ENCODE data around the gene TMTC1.

Gene TMTC1

GRCh38 chr12:29713729-29714128 is 70.0 kb downstream of the TMTC1 start:
- in situ Hi-C loops (cut with MboI; ENCODE audit: low sequenced_read_pairs), result no loop called here

- in situ Hi-C loops (cut with MboI; ENCODE audit: low sequenced_read_pairs), result no loop called here
These were observed 72.4 kb downstream of the TMTC1 start for GRCh38 chr12:29711381-29711780.

DNA sequence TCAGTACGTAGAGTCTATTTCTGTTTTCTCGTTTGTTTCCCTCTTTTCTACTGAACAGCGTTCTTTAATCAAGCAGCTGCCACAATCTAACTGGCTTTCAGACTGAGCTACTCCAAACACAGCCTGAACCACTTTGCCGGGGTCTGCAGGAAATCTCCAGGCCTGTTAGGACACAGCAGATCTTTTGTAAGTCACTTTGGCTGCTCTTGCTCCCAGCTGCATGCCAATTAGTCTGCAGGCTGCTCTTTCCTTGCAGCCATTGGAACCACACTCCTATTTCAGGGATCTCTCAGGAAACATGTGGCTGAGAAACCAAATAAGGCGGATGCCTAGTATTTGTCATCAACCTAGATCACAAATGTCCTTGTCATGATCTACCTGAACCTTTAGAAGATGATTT is 73.6 kb downstream of the TMTC1 start:
- in situ Hi-C loops (cut with MboI; ENCODE audit: low sequenced_read_pairs), result no loop called here

DNA sequence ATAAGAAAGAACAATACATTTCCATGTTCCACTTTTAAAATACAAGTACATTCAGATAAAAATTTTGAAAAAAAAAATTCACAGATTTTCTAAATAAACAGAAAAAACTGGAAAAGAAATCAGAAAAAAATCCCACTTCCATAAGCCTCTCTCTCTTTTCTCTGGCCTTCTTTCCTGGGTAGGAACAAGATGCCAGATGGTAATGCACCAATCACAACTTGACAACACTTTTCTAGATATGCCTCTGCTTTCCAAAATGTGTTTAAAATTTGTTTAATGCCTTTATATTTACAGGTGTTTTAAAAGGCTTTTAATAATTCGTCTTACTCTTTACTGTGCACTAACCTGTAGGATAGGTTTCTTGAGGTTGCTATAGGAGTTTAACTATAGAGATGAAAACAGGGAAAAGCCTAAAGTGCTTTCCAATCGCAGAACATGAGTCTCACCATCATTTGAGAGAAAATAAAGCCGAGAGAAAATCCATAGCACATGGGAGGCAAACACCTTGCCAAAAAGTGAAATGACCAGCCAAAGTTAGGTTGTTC is 74.2 kb downstream of the TMTC1 start:
- in situ Hi-C loops (cut with MboI; ENCODE audit: low sequenced_read_pairs), result no loop called here

- in situ Hi-C loops (cut with MboI; ENCODE audit: low sequenced_read_pairs), result no loop called here
These were observed 74.7 kb downstream of the TMTC1 start for GRCh38 chr12:29709054-29709453.

DNA sequence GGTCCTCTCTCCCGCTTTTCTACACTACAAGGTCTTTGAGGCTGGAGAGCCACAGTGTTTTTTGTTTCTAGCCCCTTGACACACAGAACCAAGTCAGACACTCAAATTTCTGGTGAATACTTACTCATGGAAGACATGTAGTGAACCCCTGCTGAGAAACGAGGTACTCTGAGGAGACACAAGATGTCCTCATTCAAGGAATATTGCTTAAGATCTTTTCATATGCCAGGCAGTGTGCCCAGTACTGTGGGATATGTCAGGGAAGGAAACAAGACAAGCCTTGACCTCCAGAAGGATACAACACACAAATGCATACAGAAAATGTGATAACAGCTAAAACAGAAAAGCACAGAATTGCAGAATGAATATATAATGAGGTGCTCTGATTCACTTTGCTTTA is 75.9 kb downstream of the TMTC1 start:
- in situ Hi-C loops (cut with MboI; ENCODE audit: low sequenced_read_pairs), result no loop called here

- in situ Hi-C loops (cut with MboI; ENCODE audit: low sequenced_read_pairs), result no loop called here
These were observed 77.4 kb downstream of the TMTC1 start for GRCh38 chr12:29706311-29706710.

DNA sequence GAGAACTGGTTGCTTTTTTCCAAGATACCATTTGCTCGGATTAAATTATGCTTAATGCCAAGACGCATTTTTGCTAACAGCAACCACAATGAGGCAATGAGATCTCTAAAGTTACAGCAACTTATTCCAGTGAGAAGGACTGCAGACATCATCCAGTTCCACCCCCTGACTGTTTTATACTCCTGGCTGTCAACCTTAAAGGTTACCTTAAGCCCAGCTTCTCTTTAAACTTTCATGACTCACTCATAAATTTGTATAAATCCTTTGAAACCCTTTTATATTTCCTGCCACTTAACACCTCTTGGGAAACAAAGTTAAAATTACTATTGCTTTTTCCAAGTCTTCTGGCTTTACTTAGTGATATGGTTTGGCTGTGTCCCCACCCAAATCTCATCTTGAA is 80.2 kb downstream of the TMTC1 start:
- in situ Hi-C loops (cut with MboI; ENCODE audit: low sequenced_read_pairs), result no loop called here

DNA sequence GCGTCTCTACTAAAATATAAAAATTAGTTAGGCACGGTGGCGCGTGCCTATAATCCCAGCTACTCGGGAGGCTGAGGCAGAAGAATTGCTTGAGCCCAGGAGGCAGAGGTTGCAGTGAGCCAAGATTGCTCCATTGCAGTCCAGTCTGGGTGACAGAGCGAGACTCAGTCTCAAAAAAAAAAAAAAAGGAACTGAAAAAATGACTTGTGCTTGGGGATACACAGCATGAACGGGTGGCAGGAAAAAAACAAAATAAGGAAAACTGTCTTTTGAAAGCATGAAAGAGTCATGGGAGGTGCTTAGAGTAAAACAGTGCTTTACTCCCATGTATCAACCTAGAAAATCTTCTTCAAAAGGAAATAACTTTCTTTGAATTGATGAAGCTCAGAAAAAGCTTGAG is 80.8 kb downstream of the TMTC1 start:
- in situ Hi-C loops (cut with MboI; ENCODE audit: low sequenced_read_pairs), result no loop called here

DNA sequence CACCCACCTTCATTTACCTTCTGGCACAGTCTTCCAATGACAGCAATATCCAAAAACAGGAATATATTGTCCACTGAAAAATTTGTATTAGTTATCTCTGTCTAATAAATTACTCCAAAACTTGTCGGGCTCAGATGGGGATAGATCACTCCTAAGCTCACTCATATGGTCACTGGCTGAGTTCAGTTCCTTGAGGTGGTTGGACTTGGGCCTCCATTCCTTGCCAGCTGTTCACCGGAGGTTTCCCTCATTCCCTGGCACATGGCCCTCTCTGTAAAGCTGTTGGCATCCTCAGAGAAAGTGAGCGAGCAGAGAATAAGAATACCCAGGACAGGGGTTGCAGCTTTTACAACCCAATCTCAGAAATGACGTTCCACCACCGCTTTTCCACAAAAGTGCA is 81.5 kb downstream of the TMTC1 start:
- in situ Hi-C loops (cut with MboI; ENCODE audit: low sequenced_read_pairs), result no loop called here

GRCh38 chr12:29700761-29701481 is 82.8 kb downstream of the TMTC1 start:
- in situ Hi-C loops (cut with MboI; ENCODE audit: low sequenced_read_pairs), result no loop called here

DNA sequence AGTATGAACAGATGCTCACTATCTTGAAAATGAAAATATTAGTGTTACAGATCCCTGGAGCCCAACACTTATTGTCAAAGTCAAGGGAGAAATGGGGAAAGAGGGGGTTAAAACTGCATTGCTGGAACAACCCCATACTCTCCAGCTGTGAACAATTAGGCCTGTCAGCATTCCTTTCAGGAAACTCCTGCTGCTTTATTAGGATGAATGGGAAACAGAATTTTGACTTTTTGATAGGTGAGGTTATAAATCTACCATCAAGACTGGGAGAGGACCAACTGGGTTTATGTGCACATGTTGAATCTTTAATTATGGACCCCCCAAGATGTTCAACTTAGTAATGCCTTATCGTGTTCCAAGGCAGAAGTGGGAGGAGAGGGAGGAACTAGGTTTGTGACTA is 85.0 kb downstream of the TMTC1 start:
- in situ Hi-C loops (cut with MboI; ENCODE audit: low sequenced_read_pairs), result no loop called here

GRCh38 chr12:29695800-29696199 is 87.9 kb downstream of the TMTC1 start:
- in situ Hi-C loops (cut with MboI; ENCODE audit: low sequenced_read_pairs), result no loop called here

GRCh38 chr12:29695026-29695425 is 88.7 kb downstream of the TMTC1 start:
- in situ Hi-C loops (cut with MboI; ENCODE audit: low sequenced_read_pairs), result no loop called here

GRCh38 chr12:29694002-29694401 is 89.7 kb downstream of the TMTC1 start:
- in situ Hi-C loops (cut with MboI; ENCODE audit: low sequenced_read_pairs), result no loop called here

DNA sequence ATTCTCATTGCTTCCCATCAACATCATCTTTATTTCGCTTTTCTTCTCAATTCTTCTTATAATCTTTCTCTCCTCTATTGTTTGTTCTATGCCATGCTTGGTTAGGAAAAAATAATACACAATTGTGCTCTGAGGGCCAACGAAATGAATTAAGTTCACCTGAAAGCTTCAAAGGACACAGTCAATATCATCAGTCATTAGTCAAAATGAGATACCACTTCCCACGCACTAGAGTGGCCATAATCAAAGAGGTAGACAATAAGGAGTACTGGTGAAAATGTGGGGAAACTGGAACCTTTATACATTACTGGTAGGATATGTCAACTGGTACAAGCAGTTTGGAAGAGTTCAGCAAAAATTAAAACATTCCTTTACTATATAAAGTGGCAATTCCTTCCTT is 91.5 kb downstream of the TMTC1 start:
- in situ Hi-C loops (cut with MboI; ENCODE audit: low sequenced_read_pairs), result no loop called here

- in situ Hi-C loops (cut with MboI; ENCODE audit: low sequenced_read_pairs), result no loop called here
These were observed 92.4 kb downstream of the TMTC1 start for GRCh38 chr12:29691161-29691854.

DNA sequence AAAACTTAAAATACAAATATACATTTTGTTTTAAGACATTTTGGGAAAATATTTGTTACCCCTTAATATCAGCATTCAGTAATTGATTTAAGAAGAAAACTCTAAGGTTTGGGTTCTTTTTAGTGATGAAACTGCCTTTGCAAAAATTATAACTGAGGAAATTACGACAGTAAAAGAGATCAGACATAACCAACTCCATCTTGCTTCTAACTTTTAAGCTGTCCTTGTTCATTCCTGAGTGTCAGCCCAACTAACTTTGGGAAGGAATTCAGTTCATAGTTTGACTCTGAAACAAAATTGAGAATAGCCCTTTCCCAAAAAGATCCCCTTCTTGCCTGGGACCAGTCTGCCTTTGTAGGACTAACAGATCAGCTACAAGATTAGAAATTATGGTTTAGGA is 93.0 kb downstream of the TMTC1 start:
- in situ Hi-C loops (cut with MboI; ENCODE audit: low sequenced_read_pairs), result no loop called here

GRCh38 chr12:29688914-29689313 is 94.8 kb downstream of the TMTC1 start:
- in situ Hi-C loops (cut with MboI; ENCODE audit: low sequenced_read_pairs), result no loop called here

GRCh38 chr12:29682088-29682487 is 101.7 kb downstream of the TMTC1 start:
- in situ Hi-C loops (cut with MboI; ENCODE audit: low sequenced_read_pairs), result no loop called here

DNA sequence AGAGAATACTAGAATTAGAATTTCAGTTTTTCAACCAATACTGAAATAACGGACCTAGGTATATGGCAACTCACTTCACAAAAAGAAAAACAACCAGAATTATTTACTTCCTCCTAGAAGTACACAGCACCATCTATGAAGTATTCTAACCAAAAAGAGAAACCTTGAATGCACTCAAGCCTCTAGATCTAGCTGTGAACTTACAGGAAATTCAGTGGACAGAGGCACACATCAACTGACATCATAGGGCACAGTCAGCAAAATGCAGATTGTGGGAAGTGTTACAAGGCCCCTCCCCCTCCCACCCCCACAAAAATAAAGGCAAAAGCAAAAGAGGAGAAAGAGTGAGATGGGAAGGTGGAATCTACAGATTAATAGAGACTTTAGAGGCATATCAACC is 102.4 kb downstream of the TMTC1 start:
- in situ Hi-C loops (cut with MboI; ENCODE audit: low sequenced_read_pairs), result no loop called here

DNA sequence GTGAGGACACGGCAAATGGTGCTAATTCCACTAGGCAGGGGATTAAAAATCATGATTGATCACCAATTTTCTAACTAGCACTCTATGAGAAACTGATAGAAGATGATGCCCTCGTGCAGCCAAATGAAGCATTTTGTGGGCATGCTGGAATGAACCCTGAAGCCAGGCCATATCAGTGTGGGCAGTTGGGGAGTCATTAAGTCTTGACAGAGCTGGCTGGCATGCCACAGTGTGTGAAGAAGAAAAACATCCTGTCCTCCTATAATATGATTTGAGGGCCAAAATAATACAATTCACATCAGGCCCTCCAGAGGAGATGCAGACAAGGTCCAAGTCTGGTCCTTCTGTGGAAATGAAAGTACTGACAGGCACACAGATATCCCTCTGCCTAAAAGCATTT is 107.1 kb downstream of the TMTC1 start:
- in situ Hi-C loops (cut with MboI; ENCODE audit: low sequenced_read_pairs), result no loop called here

Data from HL-60/S4 treated with retinoic acid at 250 ng/mL for 4 days and 3 days (cell line).